Measurements from ENCODE around the gene EDN3.

- TF ChIP-seq CTCF (IDR thresholded peaks at IDR 0.05; ENCODE audit: poor library complexity) (no peak), EZH2 (IDR thresholded peaks at IDR 0.05; ENCODE audit: borderline replicate concordance) (no peak)
These were observed 5.7 kb downstream of the EDN3 start for GRCh38 chr20:59305908-59306655.
